Measurements from ENCODE around the gene C1GALT1C1.

DNA sequence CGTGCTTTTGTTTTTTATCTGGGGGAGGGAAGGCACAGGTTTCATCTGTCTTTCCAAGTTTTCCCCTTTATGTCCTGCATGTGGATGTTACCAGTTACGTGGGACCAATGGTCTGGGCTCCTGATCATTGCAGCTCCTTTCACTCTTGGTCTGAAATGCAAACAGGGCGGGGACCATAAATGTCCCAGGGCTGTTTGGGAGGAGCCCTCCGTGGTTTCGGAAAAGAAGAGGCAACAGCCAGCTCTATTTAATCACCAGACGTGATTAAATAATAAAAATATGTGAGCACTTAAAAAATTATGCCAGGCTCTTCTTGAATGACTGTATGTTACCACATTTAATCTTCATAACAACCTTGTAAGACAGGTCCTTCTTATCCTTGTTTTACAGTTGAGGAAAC lies 30.8 kb upstream of the C1GALT1C1 start:
- TF ChIP-seq, protein P1, sequence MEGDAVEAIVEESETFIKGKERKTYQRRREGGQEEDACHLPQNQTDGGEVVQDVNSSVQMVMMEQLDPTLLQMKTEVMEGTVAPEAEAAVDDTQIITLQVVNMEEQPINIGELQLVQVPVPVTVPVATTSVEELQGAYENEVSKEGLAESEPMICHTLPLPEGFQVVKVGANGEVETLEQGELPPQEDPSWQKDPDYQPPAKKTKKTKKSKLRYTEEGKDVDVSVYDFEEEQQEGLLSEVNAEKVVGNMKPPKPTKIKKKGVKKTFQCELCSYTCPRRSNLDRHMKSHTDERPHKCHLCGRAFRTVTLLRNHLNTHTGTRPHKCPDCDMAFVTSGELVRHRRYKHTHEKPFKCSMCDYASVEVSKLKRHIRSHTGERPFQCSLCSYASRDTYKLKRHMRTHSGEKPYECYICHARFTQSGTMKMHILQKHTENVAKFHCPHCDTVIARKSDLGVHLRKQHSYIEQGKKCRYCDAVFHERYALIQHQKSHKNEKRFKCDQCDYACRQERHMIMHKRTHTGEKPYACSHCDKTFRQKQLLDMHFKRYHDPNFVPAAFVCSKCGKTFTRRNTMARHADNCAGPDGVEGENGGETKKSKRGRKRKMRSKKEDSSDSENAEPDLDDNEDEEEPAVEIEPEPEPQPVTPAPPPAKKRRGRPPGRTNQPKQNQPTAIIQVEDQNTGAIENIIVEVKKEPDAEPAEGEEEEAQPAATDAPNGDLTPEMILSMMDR (IDR thresholded peaks at IDR 0.05): no peak
- TF ChIP-seq MXI1 (IDR thresholded peaks at IDR 0.05; ENCODE audit: low read depth, low read length) (no peak), POLR2AphosphoS5 (IDR thresholded peaks at IDR 0.05; ENCODE audit: low read depth, low read length) (no peak)
